HEK293 (cell line): ENCODE results near the gene CD151.
A peak's percentile ranks its signal among the peaks of the same experiment; 100 is the strongest.

Source experiments
- CTCF ChIP-seq: fragments of 450-650 bp; formaldehyde crosslinking; IDR thresholded peaks from 2 replicates; pipeline ENCODE4 v1.5.1; 2016; ENCODE audit warnings: missing biosample characterization, missing genetic modification characterization
- HOXC10 ChIP-seq: sonication (generic); formaldehyde crosslinking; IDR thresholded peaks from 2 replicates; pipeline ENCODE4 v1.8.1; 2023; ENCODE audit warnings: mild to moderate bottlenecking, missing genetic modification reagents
- PRDM1 ChIP-seq: fragments of 450-650 bp; formaldehyde crosslinking; IDR thresholded peaks from 2 replicates; pipeline ENCODE4; 2016; ENCODE audit warnings: missing biosample characterization, missing genetic modification characterization
- ZBTB44 ChIP-seq: fragments of 450-650 bp; IDR thresholded peaks from 2 replicates; pipeline ENCODE4 v1.5.1; 2018; ENCODE audit warnings: missing biosample characterization, mild to moderate bottlenecking, missing genetic modification characterization
- ZFP37 ChIP-seq: fragments of 450-650 bp; formaldehyde crosslinking; IDR thresholded peaks from 2 replicates; pipeline ENCODE4 v1.5.1; 2016; ENCODE audit warnings: missing biosample characterization, missing genetic modification characterization
- ZFP69B ChIP-seq: fragments of 450-650 bp; formaldehyde crosslinking; IDR thresholded peaks from 2 replicates; pipeline ENCODE4 v1.5.1; 2016; ENCODE audit warnings: missing biosample characterization, missing genetic modification characterization
- ZNF140 ChIP-seq: fragments of 450-650 bp; formaldehyde crosslinking; IDR thresholded peaks from 2 replicates; pipeline ENCODE4 v1.5.1; 2016; ENCODE audit warnings: missing biosample characterization, missing genetic modification characterization
- ZNF248 ChIP-seq: fragments of 450-650 bp; formaldehyde crosslinking; IDR thresholded peaks from 2 replicates; pipeline ENCODE4 v1.5.1; 2017; ENCODE audit warnings: missing biosample characterization, missing genetic modification characterization
- ZNF274 ChIP-seq, 2 experiments: fragments of 200-500 bp in 1 of 2; fragments of 450-650 bp in 1 of 2; sonication (Bioruptor generic) in 1 of 2; formaldehyde crosslinking in 1 of 2; IDR thresholded peaks; 2 replicates each; pipeline versions ENCODE4 v1.5.1 to v1.6.1; 2014 to 2016; ENCODE audit warnings: borderline replicate concordance in 1 of 2, inconsistent platforms in 1 of 2, low read length in 1 of 2, missing biosample characterization in 1 of 2, missing genetic modification characterization in 1 of 2
- ZNF792 ChIP-seq: fragments of 450-650 bp; formaldehyde crosslinking; IDR thresholded peaks from 2 replicates; pipeline ENCODE4 v1.5.1; 2016; ENCODE audit warnings: missing biosample characterization, missing genetic modification characterization
- ZNF837 ChIP-seq: fragments of 450-650 bp; formaldehyde crosslinking; IDR thresholded peaks from 2 replicates; pipeline ENCODE4 v1.5.1; 2016; ENCODE audit warnings: missing biosample characterization, missing genetic modification characterization
- TF ChIP-seq, protein P1 (sequence below): fragments of 450-650 bp; formaldehyde crosslinking; IDR thresholded peaks from 2 replicates; pipeline ENCODE4 v1.5.1; 2017; ENCODE audit warnings: missing biosample characterization, missing genetic modification characterization
- TF ChIP-seq, protein P2 (sequence below): fragments of 450-650 bp; formaldehyde crosslinking; IDR thresholded peaks from 2 replicates; pipeline ENCODE4 v1.5.1; 2016; ENCODE audit warnings: missing biosample characterization, missing genetic modification characterization, low read depth

DNA sequence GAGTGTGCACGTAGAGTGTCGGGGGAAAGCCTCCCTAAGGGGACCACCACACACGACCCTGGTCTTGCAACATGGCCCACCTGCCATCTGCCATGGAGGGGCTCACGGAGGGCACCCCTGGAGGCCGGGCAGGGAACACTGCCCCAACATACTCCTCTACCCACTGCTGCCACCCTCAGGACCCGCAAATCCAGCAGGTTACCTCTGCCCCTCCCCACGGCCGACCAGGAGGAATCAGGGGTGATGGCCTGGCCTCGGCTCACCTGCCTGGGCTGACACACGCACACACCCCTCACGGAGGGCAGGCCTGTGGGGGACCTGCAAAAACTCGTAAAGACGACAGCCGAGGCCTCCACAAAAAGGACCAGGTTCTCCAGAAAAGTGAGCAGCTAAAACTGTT is 47.7 kb downstream of the CD151 start:
- TF ChIP-seq CTCF = 0 out of 2 replicates have a peak, but pooled peaks have one; percentile 17
- TF ChIP-seq, protein P1, sequence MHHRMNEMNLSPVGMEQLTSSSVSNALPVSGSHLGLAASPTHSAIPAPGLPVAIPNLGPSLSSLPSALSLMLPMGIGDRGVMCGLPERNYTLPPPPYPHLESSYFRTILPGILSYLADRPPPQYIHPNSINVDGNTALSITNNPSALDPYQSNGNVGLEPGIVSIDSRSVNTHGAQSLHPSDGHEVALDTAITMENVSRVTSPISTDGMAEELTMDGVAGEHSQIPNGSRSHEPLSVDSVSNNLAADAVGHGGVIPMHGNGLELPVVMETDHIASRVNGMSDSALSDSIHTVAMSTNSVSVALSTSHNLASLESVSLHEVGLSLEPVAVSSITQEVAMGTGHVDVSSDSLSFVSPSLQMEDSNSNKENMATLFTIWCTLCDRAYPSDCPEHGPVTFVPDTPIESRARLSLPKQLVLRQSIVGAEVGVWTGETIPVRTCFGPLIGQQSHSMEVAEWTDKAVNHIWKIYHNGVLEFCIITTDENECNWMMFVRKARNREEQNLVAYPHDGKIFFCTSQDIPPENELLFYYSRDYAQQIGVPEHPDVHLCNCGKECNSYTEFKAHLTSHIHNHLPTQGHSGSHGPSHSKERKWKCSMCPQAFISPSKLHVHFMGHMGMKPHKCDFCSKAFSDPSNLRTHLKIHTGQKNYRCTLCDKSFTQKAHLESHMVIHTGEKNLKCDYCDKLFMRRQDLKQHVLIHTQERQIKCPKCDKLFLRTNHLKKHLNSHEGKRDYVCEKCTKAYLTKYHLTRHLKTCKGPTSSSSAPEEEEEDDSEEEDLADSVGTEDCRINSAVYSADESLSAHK (tag by site-specific recombination) = no peak
- no peak for TF ChIP-seq HOXC10 (CRISPR knock-in tag)
- TF ChIP-seq ZFP37 (tag by site-specific recombination) = no peak
- no peak for TF ChIP-seq ZNF248 (tag by site-specific recombination)
- no peak for TF ChIP-seq ZFP69B
- TF ChIP-seq, protein P2, sequence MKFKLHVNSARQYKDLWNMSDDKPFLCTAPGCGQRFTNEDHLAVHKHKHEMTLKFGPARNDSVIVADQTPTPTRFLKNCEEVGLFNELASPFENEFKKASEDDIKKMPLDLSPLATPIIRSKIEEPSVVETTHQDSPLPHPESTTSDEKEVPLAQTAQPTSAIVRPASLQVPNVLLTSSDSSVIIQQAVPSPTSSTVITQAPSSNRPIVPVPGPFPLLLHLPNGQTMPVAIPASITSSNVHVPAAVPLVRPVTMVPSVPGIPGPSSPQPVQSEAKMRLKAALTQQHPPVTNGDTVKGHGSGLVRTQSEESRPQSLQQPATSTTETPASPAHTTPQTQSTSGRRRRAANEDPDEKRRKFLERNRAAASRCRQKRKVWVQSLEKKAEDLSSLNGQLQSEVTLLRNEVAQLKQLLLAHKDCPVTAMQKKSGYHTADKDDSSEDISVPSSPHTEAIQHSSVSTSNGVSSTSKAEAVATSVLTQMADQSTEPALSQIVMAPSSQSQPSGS = no peak
- TF ChIP-seq PRDM1 = no peak
- no peak for TF ChIP-seq ZNF837
- no peak for TF ChIP-seq ZNF274 (IDR thresholded peaks at IDR 0.05; ENCODE audit: low read length)
- no peak for TF ChIP-seq ZNF274 (tag by site-specific recombination; IDR thresholded peaks at IDR 0.05; ENCODE audit: borderline replicate concordance)
- TF ChIP-seq ZNF140 (tag by site-specific recombination) = no peak
- TF ChIP-seq ZNF792 = no peak
- TF ChIP-seq ZBTB44 = no peak
